Suppressor macrophage (primary cell): Measurements from ENCODE around the gene RPL12.

Experiments
- DNase-seq, 4 experiments: peaks; one replicate each; pipeline ENCODE4 v3.0.0-alpha.2; 2020 to 2022
- total RNA-seq, 17 experiments: gene quantifications; one replicate each; lab custom pipeline; 2026; ENCODE audit warnings: mixed read lengths in 6 of 17, inconsistent platforms in 3 of 17; lab: John Stamatoyannopoulos, UW

The RPL12 gene
- 191 to 365 (median 253) reads per million in 17 experiments for total RNA-seq

DNA sequence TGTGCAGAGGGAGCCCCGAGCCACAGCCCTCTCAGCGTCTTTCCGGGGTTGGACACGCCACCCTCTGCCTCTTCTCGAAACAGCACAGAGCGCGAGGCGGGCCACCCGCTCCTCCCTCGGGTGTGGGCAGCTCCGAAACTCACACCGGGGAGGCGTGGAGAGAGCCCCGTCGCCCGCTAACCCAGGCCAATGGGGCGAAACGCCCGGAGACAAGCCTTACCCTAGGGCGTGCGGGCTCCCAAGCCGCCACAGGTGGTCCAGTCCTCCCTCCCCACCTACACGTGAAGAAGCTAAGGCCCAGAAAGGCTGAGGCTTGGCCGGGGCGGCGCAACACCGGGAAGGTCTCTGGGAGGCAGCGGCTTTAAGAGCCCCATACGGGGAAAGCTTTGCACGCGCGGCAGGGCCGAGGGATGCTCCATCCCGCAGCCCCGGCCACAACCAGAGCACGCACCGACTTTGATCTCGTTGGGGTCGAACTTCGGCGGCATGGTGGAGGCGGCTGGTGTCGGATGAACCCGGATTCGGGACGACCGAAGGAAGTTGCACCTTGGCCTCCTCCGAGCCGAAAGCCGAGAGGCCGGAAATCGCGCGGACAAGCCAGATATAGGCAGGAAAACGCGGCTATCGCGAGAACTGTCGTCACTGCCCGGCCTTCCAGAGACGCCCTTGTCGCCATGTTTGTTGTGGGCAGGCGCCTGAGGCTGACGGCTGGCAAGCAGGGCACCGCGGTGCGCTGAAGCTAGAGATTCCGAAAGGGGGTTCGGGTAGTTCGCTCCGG, at the start of gene RPL12, which contains the start of gene LRSAM1:
Gene RPL12 (minus strand): TSS at position 577 of the 778 bp plus-strand sequence. CDS start 89 bp downstream, at position 488.
Gene LRSAM1 (plus strand): TSS at position 681 of the 778 bp plus-strand sequence. CDS start 3,018 bp downstream, outside the sequence.
- DNase-seq: peak; percentile 97 to 99 (median 98)

DNA sequence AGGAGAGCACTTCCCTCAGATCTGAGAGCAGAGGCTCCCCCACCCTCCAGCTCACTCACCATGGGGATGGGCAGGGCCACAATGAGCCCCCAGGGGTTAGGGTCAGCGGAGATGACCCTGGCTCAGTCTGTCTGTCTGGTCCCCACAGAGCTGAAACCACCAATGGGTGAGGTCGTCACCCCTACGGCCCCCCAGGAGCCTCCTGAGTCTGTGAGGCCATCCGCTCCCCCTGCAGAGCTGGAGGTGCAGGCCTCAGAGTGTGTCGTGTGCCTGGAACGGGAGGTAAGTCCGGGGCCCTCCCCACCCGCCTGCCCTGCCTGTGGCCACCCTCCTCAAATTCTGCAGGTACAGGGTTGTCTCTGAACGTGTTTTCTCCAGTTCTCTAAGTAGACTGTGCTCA, 49.7 kb upstream of the RPL12 start:
- DNase-seq: no peak

DNA sequence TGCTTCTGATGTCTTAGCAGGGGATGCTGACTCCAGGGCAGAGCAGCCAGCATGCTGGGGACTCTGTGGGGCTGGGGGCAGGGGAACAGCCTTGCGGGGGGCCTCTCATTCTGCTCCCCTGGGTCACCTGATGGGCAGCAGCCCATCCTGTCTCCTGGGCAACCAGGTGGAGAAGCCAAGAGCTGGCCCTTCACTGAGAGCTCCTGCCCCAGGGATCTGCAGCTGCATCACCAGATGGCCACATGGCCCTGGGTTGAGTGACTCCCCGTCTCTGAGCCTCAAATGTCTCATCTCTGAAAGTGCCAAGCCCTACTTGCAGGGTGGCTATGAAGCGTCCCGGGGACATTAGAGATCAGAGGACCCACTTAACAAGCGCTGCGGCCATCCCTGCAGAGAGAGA, 49.2 kb upstream of the RPL12 start:
- no peak for DNase-seq

DNA sequence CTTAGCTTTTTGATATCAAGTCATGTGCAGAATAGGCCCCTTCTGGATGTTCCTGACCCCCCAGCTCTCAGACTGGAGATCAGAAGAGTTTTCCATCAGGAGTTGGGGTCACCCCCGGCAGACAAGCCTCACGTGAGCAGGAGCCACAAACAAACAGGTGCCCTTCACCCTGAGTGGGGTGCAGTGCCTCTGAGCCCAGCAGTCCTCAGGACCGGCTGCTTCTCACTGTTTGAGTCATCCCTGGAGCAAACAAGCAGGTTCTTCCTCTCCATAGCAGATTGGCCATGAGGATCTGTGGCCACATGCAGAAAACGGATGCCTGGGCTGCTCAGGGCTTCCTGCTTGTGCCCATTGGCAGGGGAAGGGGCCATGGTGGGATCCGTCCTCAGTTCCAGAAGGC, 47.1 kb upstream of the RPL12 start:
- no peak for DNase-seq

GRCh38 chr9:127497656-127498290, 46.6 kb upstream of the RPL12 start:
- no peak for DNase-seq

DNA sequence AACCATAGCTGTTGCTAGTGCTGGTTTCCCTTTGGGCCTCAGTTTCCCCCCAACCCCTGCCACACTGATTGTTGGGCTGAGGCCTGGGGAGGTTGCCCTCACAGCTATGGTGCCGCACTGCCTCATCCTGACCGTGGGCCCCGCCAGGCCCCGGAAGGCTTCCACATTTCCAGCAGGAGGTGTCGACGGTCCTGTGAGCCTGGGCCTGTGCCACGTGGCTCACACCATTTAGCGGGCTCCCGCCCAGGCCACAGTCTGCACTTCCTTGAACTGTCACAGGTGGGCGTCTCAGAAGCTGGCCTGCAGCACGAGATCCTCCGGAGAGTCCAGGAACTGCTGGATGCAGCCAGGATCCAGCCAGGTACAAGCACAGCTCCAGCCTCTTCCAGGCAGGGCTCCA, 45.8 kb upstream of the RPL12 start:
- DNase-seq: no peak

- no peak for DNase-seq
Measured at GRCh38 chr9:127495884-127496555, 44.8 kb upstream of the RPL12 start.

- DNase-seq: no peak
Measured at GRCh38 chr9:127494304-127494702, 43.1 kb upstream of the RPL12 start.

DNA sequence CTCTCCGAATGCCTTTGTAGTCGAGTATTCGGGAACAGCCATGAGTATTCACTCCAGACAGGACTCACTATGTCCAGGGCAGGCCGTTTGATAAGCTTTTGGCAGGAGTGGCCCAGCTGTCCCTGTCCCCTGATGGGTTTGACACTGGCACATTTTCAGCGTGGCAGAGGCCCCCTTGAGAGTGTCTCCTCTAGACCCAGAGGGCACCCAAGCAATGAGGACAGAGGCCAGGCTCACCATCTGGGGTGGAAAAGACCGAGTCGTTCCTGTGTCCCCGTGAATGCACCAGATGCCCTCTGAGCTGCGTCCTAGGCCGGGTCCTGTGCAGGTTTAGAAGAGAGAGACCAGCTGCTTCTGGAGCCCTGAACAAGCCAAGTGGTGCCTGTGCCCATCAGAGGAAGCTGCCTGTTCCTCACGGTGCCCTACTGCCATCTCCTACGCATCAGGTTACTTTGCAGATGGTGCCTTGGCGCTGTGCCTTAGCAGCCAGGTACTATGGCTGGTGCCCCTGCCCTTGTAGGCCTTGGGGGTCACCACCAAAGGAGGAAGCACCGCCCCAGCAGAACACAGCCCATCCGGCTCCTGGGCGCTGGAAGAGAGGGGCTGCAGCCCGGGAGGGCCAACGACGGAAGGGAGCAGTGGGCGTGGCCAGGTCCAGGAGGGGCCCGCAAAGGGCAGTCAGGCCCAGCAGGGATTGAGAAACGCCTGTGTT, 42.5 kb upstream of the RPL12 start:
- DNase-seq: no peak

- DNase-seq: no peak
Measured at GRCh38 chr9:127492616-127493015, 41.4 kb upstream of the RPL12 start.

DNA sequence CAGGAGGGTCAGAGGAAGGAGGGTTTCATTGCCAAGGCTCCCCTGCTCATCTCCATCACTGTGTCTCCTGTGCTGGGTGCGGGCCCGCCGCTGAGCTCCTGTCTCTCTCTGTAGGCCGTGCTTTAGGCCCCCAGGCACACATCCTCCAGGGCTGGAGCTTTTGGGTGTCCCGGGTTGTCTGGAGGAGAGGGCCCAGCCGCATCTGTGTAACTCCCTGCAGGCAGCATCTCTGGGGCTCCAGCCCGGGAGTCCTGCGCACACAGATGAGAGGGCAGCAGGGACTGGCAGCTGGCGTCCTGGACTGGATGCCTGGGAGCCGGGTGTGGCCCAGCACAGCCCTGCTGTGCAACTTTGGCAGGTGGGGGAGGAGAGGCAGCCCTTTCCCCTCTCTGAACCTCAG, 40.3 kb upstream of the RPL12 start:
- DNase-seq: no peak

- no peak for DNase-seq
Measured at GRCh38 chr9:127490535-127491230, 39.5 kb upstream of the RPL12 start.

DNA sequence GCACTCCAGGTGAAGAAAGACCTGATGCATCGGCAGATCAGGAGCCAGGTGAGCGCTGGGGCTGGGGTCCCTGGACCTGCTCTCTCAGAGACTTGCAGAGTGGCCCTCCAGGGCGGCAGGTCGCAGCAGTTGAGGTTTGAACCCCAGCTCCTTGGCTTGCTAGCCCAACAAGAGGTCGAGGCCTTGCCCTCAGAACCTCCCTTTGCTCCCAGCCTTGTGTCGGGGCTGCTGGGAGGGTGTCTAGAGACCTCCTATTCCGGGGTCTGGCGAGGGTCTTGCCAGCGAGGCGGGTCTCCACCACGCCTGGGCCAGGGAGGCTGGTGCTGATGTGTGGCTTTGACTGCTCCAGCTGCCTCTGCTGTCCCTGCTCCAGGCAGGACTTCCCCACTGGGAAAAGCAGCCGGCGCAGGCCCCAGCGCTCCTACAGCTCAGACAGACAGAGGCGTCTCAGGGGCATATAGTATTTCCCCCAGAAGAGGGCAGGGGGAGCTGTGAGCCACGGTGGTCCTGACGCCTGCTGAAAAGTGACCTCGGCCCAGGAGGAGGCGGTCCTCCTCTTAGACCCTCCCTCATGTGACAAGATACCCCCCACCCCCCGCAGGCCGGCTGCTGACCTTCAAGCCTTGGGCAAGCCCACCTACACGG, 38.4 kb upstream of the RPL12 start:
- DNase-seq: no peak

- DNase-seq: no peak
Measured at GRCh38 chr9:127488946-127489345, 37.7 kb upstream of the RPL12 start.

- no peak for DNase-seq
Measured at GRCh38 chr9:127485995-127486394, 34.8 kb upstream of the RPL12 start.

DNA sequence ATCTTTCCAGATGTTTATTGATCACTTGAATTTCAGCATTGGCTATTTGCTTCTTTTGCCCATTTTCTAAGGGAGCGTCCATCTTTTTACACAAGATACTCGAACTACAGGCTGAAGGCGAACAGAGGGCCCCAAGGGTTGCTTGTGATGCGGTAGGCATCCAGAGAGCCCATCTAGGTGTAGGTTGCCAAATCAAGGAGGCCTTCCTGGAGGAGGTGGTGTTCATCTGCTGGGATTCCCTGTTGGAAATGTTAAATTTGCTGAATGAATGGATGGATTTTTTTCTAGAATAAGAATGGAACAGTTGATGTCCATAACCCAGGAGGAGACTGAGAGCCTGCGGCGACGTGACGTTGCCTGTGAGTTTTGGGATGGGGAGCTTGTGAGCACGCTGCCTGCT, 31.5 kb upstream of the RPL12 start:
- DNase-seq: no peak

DNA sequence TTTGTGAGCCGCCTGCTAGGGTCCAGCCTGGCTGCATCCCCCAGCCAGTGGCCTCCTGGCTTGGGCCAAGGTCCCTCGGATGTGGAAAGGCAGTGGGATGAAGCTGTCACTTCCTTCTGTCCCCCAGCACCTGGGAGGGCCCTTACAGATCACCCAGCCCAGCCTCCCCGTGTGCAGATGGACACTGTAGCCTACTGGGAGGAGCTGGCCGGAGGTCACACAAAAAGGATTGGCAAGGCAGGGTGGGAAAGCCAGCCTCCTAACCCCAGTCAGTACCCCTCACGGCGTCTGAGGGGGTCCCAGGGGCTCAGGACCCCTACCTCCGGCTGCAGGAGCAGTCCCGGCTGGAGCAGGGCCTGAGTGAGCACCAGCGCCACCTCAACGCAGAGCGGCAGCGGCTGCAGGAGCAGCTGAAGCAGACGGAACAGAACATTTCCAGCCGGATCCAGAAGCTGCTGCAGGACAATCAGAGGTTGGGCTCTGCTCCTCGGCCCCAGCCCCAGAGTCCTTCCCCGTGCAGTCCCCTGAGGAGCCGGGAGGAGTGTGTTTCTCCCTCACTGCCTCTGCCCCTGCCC, 28.4 kb upstream of the RPL12 start:
- no peak for DNase-seq

GRCh38 chr9:127474592-127474991, 23.4 kb upstream of the RPL12 start:
- DNase-seq: no peak

DNA sequence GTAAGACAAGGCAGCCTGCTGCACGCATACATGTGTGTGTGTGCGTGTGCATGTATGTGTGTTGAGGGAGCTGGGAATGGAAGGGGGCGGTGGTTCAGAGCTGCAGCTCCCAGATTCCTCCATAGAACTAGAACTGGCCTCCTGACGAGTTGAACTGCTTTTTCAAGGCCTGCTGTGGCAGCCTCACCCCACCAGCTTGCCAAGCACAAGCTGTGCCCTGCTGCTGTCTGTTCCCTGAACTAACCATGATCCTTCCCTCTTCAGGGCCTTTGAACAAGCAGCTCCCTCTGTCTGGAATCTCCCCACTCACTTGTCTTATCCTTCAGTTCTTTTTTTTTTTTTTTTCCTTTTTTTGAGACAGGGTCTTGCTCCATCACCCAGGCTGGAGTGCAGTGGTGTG, 22.7 kb upstream of the RPL12 start:
- no peak for DNase-seq

DNA sequence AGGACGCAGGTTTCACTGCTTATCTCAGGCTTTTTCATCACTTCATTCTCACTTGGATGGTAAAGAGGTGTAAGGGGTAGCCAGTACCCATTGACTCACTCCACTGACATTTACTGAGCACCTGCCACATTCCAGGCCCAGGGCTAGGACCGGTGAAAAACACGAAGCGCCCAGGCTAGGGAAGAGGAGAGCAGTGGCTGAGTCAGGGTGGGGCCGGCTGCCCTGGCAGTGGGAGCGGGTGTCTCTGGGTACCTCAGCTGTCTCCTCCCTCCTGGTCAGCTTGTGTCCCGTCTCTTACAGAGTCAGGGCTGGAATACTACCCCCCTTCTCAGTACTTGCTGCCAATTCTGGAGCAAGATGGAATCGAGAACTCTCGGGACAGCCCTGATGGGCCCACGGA, 22.3 kb upstream of the RPL12 start:
- no peak for DNase-seq

GRCh38 chr9:127470662-127471061, 19.5 kb upstream of the RPL12 start:
- no peak for DNase-seq
